DOHH2 (cell line): ENCODE data around the gene TAF12.

Experiments used
- H3F3A ChIP-seq: fragments of 200-600 bp; sonication (generic), shearing (Covaris generic); 2 replicates; pipeline ENCODE4 v1.6.0; 2016; ENCODE audit warnings: antibody characterized with exemption, mild to moderate bottlenecking; ENCODE audit not compliant: control insufficient read depth, insufficient read depth
- H3K27ac ChIP-seq: fragments of 200-600 bp; sonication (generic); 2 replicates; pipeline ENCODE4 v1.5.1; 2014; ENCODE audit warnings: low read depth, mild to moderate bottlenecking, low read length, moderate library complexity
- H3K27me3 ChIP-seq: fragments of 200-600 bp; sonication (generic); 2 replicates; pipeline ENCODE4 v1.6.1; 2014; ENCODE audit warnings: mild to moderate bottlenecking, low read length, mixed read lengths; ENCODE audit not compliant: control insufficient read depth
- H3K36me3 ChIP-seq: fragments of 200-600 bp; sonication (generic); 2 replicates; pipeline ENCODE4 v1.6.1; 2014; ENCODE audit warnings: mild to moderate bottlenecking, low read length, moderate library complexity, mixed read lengths; ENCODE audit not compliant: control insufficient read depth
- H3K4me1 ChIP-seq: fragments of 200-600 bp; sonication (generic); 2 replicates; pipeline ENCODE4 v1.6.1; 2014; ENCODE audit warnings: mild to moderate bottlenecking, low read length, mixed read lengths; ENCODE audit not compliant: control insufficient read depth
- H3K4me2 ChIP-seq: fragments of 200-600 bp; sonication (generic); 2 replicates; pipeline ENCODE4 v1.6.0; 2014; ENCODE audit warnings: mild to moderate bottlenecking, low read length, moderate library complexity
- H3K4me3 ChIP-seq: fragments of 200-600 bp; sonication (generic); 2 replicates; pipeline ENCODE4 v1.5.1; 2014; ENCODE audit warnings: mild to moderate bottlenecking, low read length, mixed read lengths
- H3K79me2 ChIP-seq: fragments of 200-600 bp; sonication (generic); 2 replicates; pipeline ENCODE4 v1.6.1; 2014; ENCODE audit warnings: mild to moderate bottlenecking, low read length, mixed read lengths; ENCODE audit not compliant: control insufficient read depth
- H3K9me2 ChIP-seq: fragments of 200-600 bp; sonication (generic); replicated peaks from 2 replicates; pipeline ENCODE4 v1.6.1; 2014; ENCODE audit warnings: mild to moderate bottlenecking, low read length, mixed read lengths; ENCODE audit not compliant: control insufficient read depth
- H3K9me3 ChIP-seq: fragments of 200-600 bp; sonication (generic); 2 replicates; pipeline ENCODE4 v1.6.1; 2014; ENCODE audit warnings: antibody characterized with exemption, low read length, mixed read lengths; ENCODE audit not compliant: control insufficient read depth, insufficient read depth
- H4K20me1 ChIP-seq: fragments of 200-600 bp; sonication (generic); 2 replicates; pipeline ENCODE4 v1.6.0; 2014; ENCODE audit warnings: low read depth, mild to moderate bottlenecking, antibody characterized with exemption, low read length, moderate library complexity; ENCODE audit not compliant: control insufficient read depth, insufficient read depth
- EZH2phosphoT487 ChIP-seq: fragments of 200-600 bp; sonication (generic); IDR thresholded peaks from 2 replicates; pipeline ENCODE4 v1.6.1; 2017; ENCODE audit warnings: borderline replicate concordance, mild to moderate bottlenecking, antibody characterized with exemption, low read length, moderate library complexity, mixed read lengths
- TF ChIP-seq, protein P1 (sequence below): fragments of 200-600 bp; sonication (generic); IDR thresholded peaks from one replicate; pipeline ENCODE4 v1.5.1; 2014; ENCODE audit warnings: antibody characterized with exemption, mild to moderate bottlenecking, low read depth, low read length; ENCODE audit not compliant: poor library complexity, severe bottlenecking

Gene TAF12

DNA sequence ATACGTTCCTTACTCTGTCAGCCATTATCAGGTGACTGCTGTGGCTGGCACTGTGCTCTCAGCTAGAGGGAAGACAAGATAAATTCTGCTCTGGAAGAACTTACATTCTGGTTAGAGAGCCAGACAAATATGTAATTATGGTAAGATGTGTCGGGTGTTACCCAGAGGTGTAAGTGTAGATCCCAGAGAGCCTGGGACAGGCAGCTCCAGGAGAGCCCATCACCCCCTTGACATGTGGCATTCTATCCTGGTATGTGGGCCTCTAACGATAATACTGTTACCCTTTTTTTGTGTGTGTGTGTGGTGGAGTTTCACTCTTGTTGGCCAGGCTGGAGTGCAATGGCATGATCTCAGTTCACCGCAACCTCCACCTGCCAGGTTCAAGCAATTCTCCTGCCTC, 71.0 kb downstream of the TAF12 start:
- Histone ChIP-seq H3K4me3 (no peak overlapping the region), H3K36me3 (peaks cover 54% of the 10 kb centered on the region), H3K4me1 (no peaks in the 10 kb centered on the region), H4K20me1 (no peaks in the 10 kb centered on the region), H3F3A (peaks cover 12% of the 10 kb centered on the region), H3K27ac (no peak overlapping the region), H3K79me2 (no peaks in the 10 kb centered on the region), H3K27me3 (no peaks in the 10 kb centered on the region), H3K9me3 (no peaks in the 10 kb centered on the region), H3K4me2 (no peak overlapping the region), H3K9me2 (no peaks in the 10 kb centered on the region)
- TF ChIP-seq, protein P1, sequence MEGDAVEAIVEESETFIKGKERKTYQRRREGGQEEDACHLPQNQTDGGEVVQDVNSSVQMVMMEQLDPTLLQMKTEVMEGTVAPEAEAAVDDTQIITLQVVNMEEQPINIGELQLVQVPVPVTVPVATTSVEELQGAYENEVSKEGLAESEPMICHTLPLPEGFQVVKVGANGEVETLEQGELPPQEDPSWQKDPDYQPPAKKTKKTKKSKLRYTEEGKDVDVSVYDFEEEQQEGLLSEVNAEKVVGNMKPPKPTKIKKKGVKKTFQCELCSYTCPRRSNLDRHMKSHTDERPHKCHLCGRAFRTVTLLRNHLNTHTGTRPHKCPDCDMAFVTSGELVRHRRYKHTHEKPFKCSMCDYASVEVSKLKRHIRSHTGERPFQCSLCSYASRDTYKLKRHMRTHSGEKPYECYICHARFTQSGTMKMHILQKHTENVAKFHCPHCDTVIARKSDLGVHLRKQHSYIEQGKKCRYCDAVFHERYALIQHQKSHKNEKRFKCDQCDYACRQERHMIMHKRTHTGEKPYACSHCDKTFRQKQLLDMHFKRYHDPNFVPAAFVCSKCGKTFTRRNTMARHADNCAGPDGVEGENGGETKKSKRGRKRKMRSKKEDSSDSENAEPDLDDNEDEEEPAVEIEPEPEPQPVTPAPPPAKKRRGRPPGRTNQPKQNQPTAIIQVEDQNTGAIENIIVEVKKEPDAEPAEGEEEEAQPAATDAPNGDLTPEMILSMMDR: no peak
- TF ChIP-seq EZH2phosphoT487: no peak

DNA sequence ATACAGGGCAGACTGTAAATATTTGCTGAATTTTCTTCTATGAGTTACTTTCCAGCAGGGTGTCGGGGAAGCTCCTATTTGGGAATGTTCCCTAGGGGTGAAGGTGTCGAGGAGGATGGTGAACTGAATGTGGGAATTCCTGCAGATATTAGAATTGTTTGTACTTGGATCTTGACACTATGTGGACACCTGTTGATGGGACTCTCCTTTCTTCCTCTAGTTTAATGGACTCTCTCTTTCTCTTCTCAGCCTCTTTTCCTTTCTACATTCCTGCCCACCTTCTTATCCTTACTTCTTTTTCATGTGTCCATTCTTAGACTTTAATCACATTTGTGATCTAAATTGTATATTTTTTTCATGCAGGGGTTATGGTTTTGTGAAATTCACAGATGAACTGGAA, 75.9 kb downstream of the TAF12 start:
- Histone ChIP-seq H3K4me2 (no peak overlapping the region), H3K27ac (no peak overlapping the region), H3K4me3 (no peak overlapping the region), H3K36me3 (peaks cover 68% of the 10 kb centered on the region), H3K9me2 (no peaks in the 10 kb centered on the region), H3K4me1 (no peaks in the 10 kb centered on the region), H3K9me3 (no peaks in the 10 kb centered on the region), H3K27me3 (no peaks in the 10 kb centered on the region), H4K20me1 (no peaks in the 10 kb centered on the region), H3F3A (no peaks in the 10 kb centered on the region), H3K79me2 (no peaks in the 10 kb centered on the region)
- TF ChIP-seq, protein P1: no peak
- no peak for TF ChIP-seq EZH2phosphoT487

DNA sequence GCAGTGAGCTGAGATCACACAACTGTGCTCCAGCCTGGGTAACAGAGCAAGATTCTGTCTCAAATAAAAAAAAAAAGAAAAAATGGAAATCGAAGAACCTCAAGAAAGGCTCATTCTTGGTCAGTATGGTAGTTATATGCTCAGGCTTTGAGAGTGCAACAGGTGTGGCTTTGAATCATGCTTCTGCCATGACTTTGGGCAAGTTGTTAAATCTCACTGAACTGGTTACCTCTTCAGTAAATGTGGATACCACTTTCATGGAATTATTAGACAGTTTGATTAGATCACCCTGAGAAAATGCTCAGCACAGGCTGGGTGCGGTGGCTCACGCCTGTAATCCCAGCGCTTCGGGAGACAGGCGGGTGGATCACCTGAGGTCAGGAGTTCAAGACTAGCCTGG, 77.1 kb downstream of the TAF12 start:
- Histone ChIP-seq H3K27ac (no peak overlapping the region), H3F3A (no peaks in the 10 kb centered on the region), H3K4me3 (no peak overlapping the region), H3K36me3 (peaks cover 70% of the 10 kb centered on the region), H4K20me1 (no peaks in the 10 kb centered on the region), H3K4me1 (no peaks in the 10 kb centered on the region), H3K4me2 (no peak overlapping the region), H3K79me2 (no peaks in the 10 kb centered on the region), H3K9me3 (no peaks in the 10 kb centered on the region), H3K27me3 (no peaks in the 10 kb centered on the region), H3K9me2 (no peaks in the 10 kb centered on the region)
- no peak for TF ChIP-seq EZH2phosphoT487
- TF ChIP-seq, protein P1: no peak

DNA sequence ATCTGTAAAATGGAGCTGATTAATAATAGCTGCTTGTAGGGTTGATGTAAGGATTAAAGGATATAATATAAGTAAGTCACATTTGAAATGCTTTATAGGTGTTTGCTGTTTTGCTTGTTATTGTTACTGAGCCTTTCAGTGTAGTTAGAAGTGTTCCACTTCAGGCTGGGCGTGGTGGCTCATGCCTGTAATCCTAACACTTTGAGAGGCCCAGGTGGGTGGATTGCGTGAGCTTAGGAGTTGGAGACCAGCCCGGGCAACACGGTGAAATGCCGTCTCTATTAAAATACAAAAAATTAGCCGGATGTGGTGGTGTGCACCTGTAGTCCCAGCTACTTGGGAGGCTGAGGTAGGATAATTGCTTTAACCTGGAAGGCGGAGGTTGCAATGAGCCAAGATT, 77.8 kb downstream of the TAF12 start:
- Histone ChIP-seq H4K20me1 (no peaks in the 10 kb centered on the region), H3K27ac (no peak overlapping the region), H3K36me3 (peaks cover 70% of the 10 kb centered on the region), H3K4me3 (no peak overlapping the region), H3K4me2 (no peak overlapping the region), H3K9me2 (no peaks in the 10 kb centered on the region), H3K9me3 (no peaks in the 10 kb centered on the region), H3K79me2 (no peaks in the 10 kb centered on the region), H3K4me1 (no peaks in the 10 kb centered on the region), H3K27me3 (no peaks in the 10 kb centered on the region), H3F3A (no peaks in the 10 kb centered on the region)
- TF ChIP-seq, protein P1: no peak
- TF ChIP-seq EZH2phosphoT487: no peak
